ENCODE results near the gene SH3D19.

DNA sequence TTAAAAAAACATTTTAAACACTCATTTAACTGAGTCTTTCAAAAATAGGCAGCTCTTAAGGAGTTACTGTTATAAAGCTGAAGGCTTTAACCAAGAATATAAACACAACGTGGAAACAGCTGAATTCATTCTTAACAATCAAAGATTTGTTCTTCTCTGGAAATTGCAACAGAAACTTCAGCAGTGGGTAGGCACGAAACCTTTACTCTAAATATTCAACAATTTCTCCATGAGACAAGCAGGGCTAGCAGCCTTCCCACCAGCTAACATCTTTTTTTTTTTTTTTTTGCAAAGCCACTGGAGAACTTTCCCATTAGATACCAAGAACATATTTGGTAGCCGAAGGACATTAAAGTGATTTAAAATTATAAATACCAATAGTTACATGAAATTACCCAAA lies 126.7 kb downstream of the SH3D19 start:
- no peak for TF ChIP-seq CTCF (IDR thresholded peaks at IDR 0.05; ENCODE audit: insufficient read depth, low read length, poor library complexity, severe bottlenecking)
- TF ChIP-seq EZH2phosphoT487 (conservative IDR thresholded peaks at IDR 0.05; ENCODE audit: low read length): no peak
